Stimulated activated CD4-positive, alpha-beta T cell treated with anti-CD3 and anti-CD28 coated beads, Interleukin-1b, Interleukin-23, amount 100 ng/mL, for 1 hour (primary cell): ENCODE results near the gene ARHGEF28.

Source experiments
- DNase-seq, 2 donors: peaks; one replicate each; pipeline ENCODE4 v3.0.0-alpha.2; 2020; ENCODE audit warnings: low read depth in 2 of 2

The ARHGEF28 gene

GRCh38 chr5:73692166-73692640, 66.2 kb downstream of the ARHGEF28 start:
- DNase-seq = no peak

DNA sequence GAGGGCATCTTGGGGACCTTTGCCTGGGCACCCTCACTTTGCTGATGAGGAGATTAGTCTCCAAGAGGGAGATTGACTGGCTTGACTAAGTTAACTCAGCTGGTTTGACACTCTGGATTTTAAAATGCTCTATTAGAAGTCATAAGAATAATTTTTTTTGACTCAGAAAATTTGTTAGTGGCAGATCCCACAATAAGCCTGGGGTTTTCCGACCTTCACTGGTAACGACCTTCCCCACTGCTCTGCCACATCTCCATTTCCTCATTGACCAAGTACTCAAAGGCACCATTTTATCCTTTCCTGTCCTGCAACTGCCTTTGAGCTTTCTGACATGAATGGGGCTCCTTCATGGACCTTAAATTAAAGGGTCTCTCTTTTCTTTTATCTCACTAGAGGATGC, 67.0 kb downstream of the ARHGEF28 start:
- no peak for DNase-seq

DNA sequence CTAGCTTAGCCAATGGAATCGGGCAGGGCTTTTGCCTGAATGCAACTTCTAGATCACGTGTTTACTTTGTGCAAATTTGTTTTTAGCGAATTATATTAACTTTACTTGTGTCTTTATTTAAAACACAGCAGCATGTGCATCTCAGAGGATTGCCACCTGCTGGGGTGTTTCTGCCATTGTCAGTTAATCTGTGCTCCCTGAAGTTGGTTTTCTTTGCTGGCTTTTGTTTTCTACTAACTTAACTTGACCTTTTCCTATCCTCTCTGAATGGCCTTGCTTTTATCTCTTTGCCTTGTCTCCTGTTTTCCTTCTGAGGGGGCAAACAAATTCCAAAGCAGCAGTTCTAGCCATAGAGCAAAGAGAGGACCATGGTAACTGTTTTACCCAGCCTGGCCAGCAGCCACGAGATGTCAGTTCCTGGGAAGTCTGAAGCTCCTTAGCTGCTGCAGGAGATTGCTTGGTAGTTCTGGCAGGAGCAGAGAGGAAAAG, 67.6 kb downstream of the ARHGEF28 start:
- no peak for DNase-seq

GRCh38 chr5:73694089-73694488, 68.1 kb downstream of the ARHGEF28 start:
- DNase-seq = no peak

GRCh38 chr5:73698011-73698410, 72.0 kb downstream of the ARHGEF28 start:
- no peak for DNase-seq

DNA sequence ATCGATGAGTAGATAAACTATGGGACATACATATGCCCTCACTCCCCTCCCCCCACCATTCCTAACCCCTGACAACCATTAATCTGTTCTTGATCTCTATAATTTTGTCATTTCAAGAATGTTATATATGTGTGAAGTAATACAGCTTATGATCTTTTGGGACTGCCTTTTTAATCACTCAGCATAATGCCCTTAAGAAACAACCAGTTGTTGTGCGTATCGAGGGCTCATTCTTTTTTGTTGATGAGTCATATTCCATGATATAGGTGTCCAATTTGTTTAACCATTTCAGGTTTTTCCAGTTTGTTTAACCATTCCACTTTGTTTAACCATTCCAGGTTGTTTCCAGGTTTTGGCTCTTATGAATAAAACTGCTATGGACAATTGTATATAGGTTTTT, 75.6 kb downstream of the ARHGEF28 start:
- DNase-seq = no peak

- DNase-seq = no peak
These were observed 76.5 kb downstream of the ARHGEF28 start for GRCh38 chr5:73702534-73702933.

- no peak for DNase-seq
These were observed 77.0 kb downstream of the ARHGEF28 start for GRCh38 chr5:73702951-73703350.

- DNase-seq = no peak
These were observed 79.4 kb downstream of the ARHGEF28 start for GRCh38 chr5:73705364-73705763.

DNA sequence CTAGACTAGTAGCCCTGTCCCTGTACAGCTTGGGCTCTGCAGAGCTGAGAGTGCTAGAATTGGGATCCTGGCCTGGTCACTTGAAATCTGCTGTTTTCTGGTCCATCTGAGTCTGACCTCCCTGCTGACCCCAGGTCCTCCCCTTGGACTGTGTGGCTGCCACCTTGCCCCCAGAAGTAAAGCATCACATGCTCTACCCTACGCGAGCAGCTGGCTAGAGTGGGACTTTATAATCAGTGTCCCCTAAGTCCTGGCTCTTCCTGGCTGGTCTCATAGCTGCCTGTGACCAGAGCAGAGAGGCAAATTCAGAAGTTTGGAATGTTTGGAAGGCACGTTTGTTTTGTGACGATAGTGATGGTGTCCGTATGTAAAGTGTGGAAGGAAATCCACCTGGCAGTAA, 81.0 kb downstream of the ARHGEF28 start:
- DNase-seq = no peak

GRCh38 chr5:73709536-73710129, 83.6 kb downstream of the ARHGEF28 start:
- DNase-seq = no peak

DNA sequence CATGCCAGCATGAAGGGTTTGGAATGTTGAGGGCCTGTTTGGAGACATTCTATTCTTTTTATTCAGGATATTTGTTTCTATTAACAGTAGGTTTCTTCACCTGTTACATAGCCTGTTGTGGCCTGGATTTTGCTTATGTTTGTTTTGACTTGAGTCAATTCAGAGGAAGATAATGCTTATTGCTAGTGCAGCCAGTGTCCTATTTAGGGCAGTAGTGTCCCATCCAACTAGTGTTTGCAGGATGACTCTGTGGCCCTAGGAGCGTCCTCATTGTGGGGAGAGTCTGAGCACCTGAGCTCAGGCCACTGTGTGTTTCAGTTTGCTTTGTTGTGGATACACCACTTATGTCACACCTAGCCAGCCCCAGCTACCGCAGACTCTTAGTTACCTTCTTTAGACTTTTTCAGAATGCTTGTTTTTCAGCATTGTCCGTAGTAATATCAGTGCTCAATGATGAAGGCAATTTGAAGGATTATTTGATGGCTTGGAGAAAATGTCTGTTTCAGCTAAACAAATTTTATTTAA, 90.3 kb downstream of the ARHGEF28 start:
- DNase-seq = no peak

GRCh38 chr5:73718762-73719161, 92.8 kb downstream of the ARHGEF28 start:
- DNase-seq = no peak

DNA sequence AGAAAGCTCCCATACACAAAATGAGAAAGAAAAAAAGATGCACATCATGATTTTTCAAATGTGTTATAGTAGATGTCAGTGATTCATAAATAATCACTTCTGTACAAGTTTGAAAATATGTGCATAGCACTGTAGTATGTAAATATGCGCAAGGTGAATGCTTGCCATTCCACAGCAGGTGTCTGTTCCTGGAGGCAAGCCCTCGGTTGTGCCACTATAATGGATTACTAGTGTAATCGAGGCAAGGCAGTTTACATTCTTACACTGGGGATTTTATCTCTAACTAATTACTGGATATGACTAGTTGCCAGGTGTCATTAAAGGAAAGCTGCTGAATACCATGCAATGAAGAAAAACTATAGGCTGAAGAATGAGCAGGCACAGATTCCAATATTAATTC, 93.6 kb downstream of the ARHGEF28 start:
- no peak for DNase-seq

DNA sequence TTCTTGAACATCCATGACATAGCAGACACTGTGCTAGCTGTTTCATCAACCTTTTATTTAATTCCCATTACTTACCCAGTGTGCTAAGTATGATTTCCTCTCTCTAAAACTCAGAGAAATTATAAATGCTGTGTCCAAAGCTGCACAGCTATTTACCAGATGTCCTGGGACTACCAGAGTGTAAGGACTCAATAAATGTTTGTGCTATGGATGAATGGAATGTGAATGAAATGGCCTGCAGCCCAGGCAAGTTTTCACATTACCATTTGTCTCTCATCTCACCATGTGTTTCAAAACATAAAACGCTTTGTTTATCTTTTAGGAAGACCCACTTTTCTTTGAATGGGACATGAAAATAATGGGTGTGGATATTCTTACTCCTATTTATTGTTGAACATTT, 96.2 kb downstream of the ARHGEF28 start:
- no peak for DNase-seq

DNA sequence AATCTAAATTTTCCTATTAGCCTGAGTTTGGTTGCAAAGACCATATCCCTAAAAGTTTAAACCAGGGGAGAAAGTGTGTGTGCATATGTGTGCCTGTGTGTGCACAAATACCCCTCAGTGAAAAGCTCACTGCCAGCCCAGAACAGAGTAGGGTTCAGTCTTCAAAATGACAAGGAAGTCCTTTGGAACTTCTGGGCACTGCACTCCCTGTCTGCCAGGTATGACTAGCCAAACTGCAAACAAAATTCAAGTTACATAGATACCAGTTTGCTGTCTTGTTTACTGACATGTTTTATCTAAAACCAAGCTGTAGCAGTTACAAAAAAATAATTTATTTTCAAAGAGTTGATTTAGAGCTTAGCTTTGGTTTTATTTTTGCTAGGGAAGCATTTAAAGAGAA, 100.1 kb downstream of the ARHGEF28 start:
- DNase-seq = no peak

- DNase-seq = no peak
These were observed 100.7 kb downstream of the ARHGEF28 start for GRCh38 chr5:73726606-73727231.

DNA sequence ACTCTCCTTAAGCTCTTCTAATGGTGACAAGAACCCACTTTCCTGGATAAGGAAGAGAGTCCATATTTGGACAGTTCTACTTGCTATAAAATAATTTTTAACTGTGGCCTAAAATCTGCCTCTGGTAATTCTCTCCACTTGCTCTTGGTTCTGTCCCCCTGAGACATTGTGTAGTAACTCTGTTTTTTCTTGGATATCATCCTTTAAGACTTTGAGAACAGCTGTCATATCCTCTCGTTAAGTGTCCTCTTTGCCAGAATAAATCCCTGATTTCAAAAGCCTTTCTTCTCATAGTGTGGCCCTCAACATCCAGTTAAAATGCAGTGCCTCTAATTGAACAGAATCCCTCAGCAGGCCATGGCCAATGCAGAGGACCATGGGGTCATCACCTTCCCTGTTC, 101.5 kb downstream of the ARHGEF28 start:
- DNase-seq = no peak

DNA sequence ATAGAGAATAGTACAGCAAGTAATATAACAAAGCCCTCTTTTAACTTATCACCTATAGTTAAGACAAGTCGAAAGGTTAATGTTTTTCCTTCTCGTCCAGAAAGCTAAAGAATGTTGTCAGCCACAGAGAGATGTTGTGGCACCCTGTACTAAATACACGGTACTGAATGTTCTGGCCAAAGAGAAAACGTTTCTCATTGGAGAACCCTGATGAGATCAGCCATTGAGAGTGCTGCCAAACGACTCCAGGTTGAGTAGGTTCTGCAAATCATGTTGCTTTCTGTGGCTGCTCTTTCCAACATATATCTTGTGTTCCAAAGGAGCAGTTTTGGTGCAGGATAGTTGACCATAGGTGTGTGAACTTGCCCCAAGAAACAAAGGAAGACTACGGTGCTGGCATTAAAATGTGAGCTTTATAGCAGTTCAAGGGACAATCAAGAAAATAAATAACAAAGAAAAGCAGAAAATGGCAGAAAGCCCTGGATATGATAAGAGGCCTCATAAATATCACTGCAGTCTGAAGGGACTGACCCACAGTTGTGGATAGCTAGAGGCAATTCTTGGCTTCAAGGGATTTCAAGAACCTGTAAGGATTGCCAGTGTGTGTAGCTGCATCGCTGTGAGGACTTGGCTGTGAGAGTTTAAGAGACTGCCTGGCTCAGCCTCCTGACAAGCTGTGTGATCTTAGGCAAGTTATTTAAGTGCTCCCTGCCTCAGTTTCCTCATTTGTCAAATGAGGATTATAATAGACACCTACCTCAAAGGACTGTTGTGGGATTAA, 102.7 kb downstream of the ARHGEF28 start:
- DNase-seq = no peak

- DNase-seq = no peak
These were observed 103.3 kb downstream of the ARHGEF28 start for GRCh38 chr5:73729329-73729728.

- no peak for DNase-seq
These were observed 106.0 kb downstream of the ARHGEF28 start for GRCh38 chr5:73732045-73732444.

- no peak for DNase-seq
These were observed 107.2 kb downstream of the ARHGEF28 start for GRCh38 chr5:73733219-73733618.
